ENCODE measurements around the gene TMEM258.

- TF ChIP-seq CTCF (IDR thresholded peaks at IDR 0.05) (no peak), POLR2A (IDR thresholded peaks at IDR 0.05) (no peak)
Observed at GRCh38 chr11:61778357-61778886, 14.0 kb downstream of the TMEM258 start.
